HG02759 (cell line): Measurements from ENCODE around the gene TUBGCP5.

Source experiments
- ATAC-seq: cut with Tn5 transposase; IDR thresholded peaks from one replicate; pipeline ENCODE4 v1.9.1; 2021; ENCODE audit warnings: mild to moderate bottlenecking, moderate library complexity; ENCODE audit not compliant: unreplicated experiment

The TUBGCP5 gene

DNA sequence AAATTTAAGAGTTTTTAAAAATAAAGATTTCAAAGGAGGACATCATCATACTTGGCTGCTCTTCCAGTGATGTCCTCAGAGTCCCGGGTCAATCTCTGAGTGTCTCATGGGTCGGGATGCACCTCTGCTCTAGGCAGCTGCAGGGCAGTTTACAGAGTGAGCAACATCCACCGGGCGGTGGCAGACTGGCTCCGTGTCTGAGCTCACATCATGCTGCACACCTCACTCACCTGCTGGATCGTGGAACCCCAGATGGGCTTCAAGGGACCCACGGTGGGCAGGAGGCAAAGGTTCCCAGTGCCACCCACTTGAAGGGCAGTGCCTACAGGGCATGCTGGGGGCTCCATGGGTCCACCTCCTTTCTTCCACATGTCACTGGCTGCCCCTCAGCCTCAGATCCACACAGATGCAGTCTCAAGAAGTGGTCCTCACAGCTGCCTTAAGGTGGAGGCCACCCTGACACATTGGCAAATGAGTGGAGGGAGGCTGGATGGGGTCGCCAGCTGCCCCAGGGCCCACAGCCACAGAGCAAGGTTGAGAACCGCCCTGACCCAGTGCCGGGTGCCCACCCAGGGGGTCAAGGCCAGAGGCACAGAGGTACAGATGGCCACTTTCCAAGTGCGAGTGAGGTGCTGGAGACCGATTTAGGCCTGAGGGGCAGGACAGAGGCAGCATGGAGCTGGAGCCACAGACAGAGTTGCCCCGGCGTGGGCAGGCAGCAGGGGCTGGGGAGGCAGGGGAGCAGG, 84.4 kb downstream of the TUBGCP5 start:
- ATAC-seq, result no peak

DNA sequence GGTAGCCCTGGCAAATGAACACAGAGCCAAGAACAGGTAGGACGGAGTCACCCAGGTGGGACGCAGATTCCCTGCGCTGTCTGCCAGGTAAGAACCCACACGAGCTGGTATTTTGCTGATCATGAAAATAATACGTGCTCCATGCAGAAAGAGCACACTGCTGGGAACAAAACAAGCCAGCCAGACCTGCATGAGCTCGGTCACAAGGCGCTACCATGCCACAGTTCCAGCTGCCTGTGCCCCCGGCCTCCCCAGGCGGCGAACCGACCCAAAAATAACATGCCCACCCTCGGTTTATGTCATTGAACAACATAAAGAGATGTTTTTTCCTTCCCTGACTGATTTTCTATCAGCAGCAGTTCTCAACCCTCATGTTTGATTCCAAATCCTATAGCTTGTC, 85.0 kb downstream of the TUBGCP5 start:
- ATAC-seq, result no peak

DNA sequence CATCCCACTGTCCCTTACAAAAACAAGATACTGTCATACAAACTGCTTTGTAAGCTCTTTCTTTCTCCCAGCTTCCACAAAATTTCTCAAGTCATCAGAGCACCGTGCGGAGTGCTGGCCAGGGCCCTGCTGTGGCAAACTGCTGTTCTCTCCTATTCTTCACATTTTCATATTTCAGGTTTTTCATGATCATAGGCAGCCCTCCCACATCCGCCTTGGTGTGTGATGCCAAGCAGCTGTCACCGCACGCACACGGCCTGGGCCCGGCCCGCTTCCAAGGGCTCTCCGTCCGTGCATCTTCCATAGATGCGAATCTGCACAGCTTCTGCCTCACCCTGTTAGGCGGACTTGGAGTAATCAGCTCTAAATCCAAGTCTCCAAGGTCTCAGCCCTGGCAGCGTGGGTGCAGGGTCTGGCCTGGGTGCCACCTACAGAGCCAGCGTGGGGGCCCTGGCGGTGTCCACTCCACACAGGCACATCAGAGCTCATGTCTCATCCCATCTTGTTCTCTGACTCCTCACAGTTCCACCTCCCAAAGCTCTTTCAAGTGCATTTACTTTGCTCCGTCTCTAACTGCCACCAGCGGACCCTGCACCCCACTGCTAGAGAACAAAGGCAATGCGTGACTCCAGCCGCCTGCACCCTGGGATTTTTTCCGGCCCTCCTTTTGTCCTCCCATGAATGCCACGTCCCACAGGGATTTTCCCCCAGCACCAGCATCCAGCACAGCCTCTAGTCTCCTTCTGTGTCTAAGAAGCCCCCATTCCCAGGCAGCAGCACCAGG, 86.4 kb downstream of the TUBGCP5 start:
- ATAC-seq, result no peak

DNA sequence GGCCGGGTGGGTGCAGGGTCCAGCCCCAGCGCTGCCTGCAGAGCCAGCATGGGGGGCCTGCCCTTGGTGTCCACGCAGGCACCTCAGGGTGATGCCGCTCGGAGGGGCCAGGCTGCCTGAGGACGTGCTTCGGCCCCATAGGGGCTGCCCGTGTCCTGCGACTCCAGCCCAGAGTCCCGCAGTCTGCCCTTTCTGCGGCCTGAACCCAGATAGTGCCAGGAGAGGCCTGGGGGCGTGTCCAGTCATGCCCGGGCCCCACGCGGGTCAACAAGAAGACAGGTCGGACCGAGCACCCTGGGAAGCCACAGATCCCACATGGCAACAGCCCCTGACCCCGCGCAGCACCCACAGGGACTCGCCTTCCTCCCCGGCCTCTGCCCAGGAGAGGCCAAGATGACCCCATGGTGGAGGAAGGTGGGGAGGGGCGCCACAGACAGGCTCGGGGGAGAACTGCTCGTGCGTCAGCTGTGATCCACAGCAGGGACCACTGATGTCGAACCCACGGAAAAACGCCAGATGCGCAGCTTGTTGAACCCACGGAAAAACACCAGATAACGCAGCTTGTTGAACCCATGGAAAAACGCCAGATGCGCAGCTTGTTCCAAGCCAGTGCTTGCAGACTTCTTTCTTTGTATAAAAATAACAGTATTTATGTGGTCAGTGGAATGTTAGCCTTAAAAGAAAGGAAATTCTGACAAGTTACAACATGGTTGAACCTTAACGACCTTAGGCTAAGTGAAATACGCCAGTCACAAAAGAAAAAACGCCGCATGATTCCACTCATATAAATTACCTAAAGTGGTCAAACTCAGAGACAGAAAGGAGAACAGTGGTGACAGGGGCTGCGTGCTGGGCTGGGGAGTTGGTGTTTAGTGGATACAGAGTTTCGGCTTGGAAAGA, 87.7 kb downstream of the TUBGCP5 start:
- ATAC-seq, result no peak

DNA sequence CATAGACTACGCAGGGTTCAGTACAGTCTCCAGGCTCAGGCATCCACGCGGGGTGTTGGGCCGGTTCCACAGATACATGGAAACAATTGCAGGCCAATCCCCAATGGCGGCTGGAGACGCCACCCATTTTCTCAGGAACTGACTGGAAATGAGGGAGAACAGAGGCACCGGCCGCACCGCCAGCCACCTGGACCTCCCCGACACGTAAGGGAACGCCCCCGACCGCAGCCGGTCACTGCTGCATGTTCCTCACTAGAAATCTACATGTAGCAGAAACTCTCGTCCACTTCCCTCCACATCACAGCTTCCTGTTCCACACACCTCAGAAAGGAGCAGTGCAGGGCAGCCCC, 88.4 kb downstream of the TUBGCP5 start:
- ATAC-seq, result no peak

DNA sequence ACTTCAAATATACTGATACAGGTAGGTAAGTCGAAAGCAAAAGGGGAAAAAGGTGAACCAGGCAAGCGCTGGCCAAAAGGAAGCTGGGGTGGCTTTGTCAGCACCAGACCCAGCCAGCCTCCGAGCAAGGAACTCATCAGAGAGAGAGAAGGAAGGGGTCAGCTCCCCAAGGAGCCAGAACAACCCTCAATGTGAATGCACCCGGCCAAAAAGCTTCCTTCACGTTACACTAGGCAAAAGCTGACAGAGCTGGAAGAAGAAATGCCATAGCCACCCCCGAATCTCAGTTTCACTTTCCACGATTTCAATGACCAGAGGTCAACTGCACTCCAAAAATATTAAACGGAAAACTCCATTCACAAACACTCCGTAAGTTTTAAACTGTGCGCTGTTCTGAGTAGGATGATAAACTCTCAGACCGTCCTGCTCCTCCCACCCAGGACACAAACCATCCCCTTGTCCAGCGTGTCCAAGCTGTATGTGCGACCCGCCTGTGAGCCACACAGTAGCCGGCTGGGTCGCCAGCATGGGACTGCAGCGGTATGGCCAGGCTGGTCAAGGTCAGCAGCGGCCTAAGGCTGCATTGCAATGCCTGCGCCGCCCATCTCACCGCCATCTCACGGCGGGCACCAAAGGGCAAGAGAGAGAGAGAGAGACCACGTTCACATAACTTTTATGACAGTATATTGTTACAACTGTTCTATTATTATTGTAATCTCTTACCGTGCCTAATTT, 88.9 kb downstream of the TUBGCP5 start:
- no peak for ATAC-seq
